Measurements from ENCODE around the gene NDN. TPM values are rescaled to one million over a fixed set of nuclear protein-coding genes. Genes with fewer than 3 reads are reported as not detected.

NDN gene
- total RNA-seq, 2 experiments from 2014 or later, result 1.2 to 1.9 TPM

- Mint-ChIP-seq H3K27me3 (no peaks in the 10 kb centered on the region), H3K4me1 (no peaks in the 10 kb centered on the region), H3K4me3 (no peak overlapping the region), H3K27ac (no peak overlapping the region), H3K36me3 (ENCODE audit: low read depth) (no peaks in the 10 kb centered on the region), H3K9me3 (ENCODE audit: low read depth) (no peaks in the 10 kb centered on the region)
- intact Hi-C loops (cut with DNase I, micrococcal nuclease), result no loop called here
- ChIA-PET CTCF (no interaction called here), POLR2A (no interaction called here)
- ATAC-seq (no peak), DNase-seq (no peak)
Observed at GRCh38 chr15:23663232-23663631, 23.9 kb downstream of the NDN start.

- intact Hi-C loops (cut with DNase I, micrococcal nuclease), result loop anchor here in 1 of 2 experiments (5.0 kb wide), 1 partner anchor 1853 kb away; no protein-coding TSS in a partner anchor
Observed at GRCh38 chr15:23648920-23649515, 38.1 kb downstream of the NDN start.

GRCh38 chr15:23647421-23648370 is 39.4 kb downstream of the NDN start, which contains the start of gene MAGEL2:
Gene MAGEL2 (minus strand): TSS chr15:23647867. CDS start chr15:23647742, 125 bp downstream.
- Mint-ChIP-seq H3K36me3 (ENCODE audit: low read depth) (no peaks in the 10 kb centered on the region), H3K27ac (no peak within 1 kb of the TSS), H3K27me3 (peaks cover 8% of the 10 kb centered on the region), H3K9me3 (ENCODE audit: low read depth) (no peaks in the 10 kb centered on the region), H3K4me3 (no peak within 1 kb of the TSS), H3K4me1 (no peaks in the 10 kb centered on the region)
- DNase-seq (no peak), ATAC-seq (no peak)
- intact Hi-C loops (cut with DNase I, micrococcal nuclease), result loop anchor here in 1 of 2 experiments (5.0 kb wide), 1 partner anchor 1855 kb away; no protein-coding TSS in a partner anchor
- CTCF ChIA-PET, result no interaction called here
- POLR2A ChIA-PET, result no interaction called here

More at GRCh38 chr15:23648920-23649515, 38.1 kb downstream of the NDN start:
- peak; percentile 62 for DNase-seq
- POLR2A ChIA-PET, result no interaction called here
- peaks cover 8% of the 10 kb centered on the region for H3K27me3 Mint-ChIP-seq
- H3K36me3 Mint-ChIP-seq (ENCODE audit: low read depth), result no peaks in the 10 kb centered on the region
- no peak overlapping the region for H3K4me3 Mint-ChIP-seq
- no peaks in the 10 kb centered on the region for H3K4me1 Mint-ChIP-seq
- H3K9me3 Mint-ChIP-seq (ENCODE audit: low read depth), result no peaks in the 10 kb centered on the region
- ATAC-seq, result no peak
- no peak overlapping the region for H3K27ac Mint-ChIP-seq
- CTCF ChIA-PET, result interaction anchor here (0.5 kb wide), 1 partner anchor 1814 kb away, joined by 3 read pairs; no protein-coding TSS in a partner anchor

GRCh38 chr15:23647001-23647295 is 40.2 kb downstream of the NDN start:
- POLR2A ChIA-PET, result no interaction called here
- H3K36me3 Mint-ChIP-seq (ENCODE audit: low read depth), result no peaks in the 10 kb centered on the region
- H3K4me1 Mint-ChIP-seq, result no peaks in the 10 kb centered on the region
- H3K27ac Mint-ChIP-seq, result no peak overlapping the region
- intact Hi-C loops (cut with DNase I, micrococcal nuclease), result loop anchor here in 1 of 2 experiments (5.0 kb wide), 1 partner anchor 1855 kb away; no protein-coding TSS in a partner anchor
- no peaks in the 10 kb centered on the region for H3K9me3 Mint-ChIP-seq (ENCODE audit: low read depth)
- H3K27me3 Mint-ChIP-seq, result peaks cover 8% of the 10 kb centered on the region
- H3K4me3 Mint-ChIP-seq, result no peak overlapping the region
- DNase-seq (no peak), ATAC-seq (no peak)
- CTCF ChIA-PET, result no interaction called here

- POLR2A ChIA-PET, result no interaction called here
- Mint-ChIP-seq H3K27ac (no peak overlapping the region), H3K4me1 (no peaks in the 10 kb centered on the region), H3K9me3 (ENCODE audit: low read depth) (no peaks in the 10 kb centered on the region), H3K36me3 (ENCODE audit: low read depth) (no peaks in the 10 kb centered on the region), H3K4me3 (no peak overlapping the region), H3K27me3 (peaks cover 8% of the 10 kb centered on the region)
- CTCF ChIA-PET, result no interaction called here
- no peak for DNase-seq
- intact Hi-C loops (cut with DNase I, micrococcal nuclease), result loop anchor here in 1 of 2 experiments (5.0 kb wide), 1 partner anchor 1856 kb away; no protein-coding TSS in a partner anchor
- no peak for ATAC-seq
Observed at GRCh38 chr15:23646165-23647000, 40.7 kb downstream of the NDN start.

GRCh38 chr15:23645371-23646164 is 41.5 kb downstream of the NDN start:
- H3K36me3 Mint-ChIP-seq (ENCODE audit: low read depth), result no peaks in the 10 kb centered on the region
- intact Hi-C loops (cut with DNase I, micrococcal nuclease), result loop anchor here in 1 of 2 experiments (5.0 kb wide), 1 partner anchor 1857 kb away; no protein-coding TSS in a partner anchor
- H3K27me3 Mint-ChIP-seq, result peaks cover 8% of the 10 kb centered on the region
- ATAC-seq (no peak), DNase-seq (no peak)
- no peak overlapping the region for H3K27ac Mint-ChIP-seq
- POLR2A ChIA-PET, result no interaction called here
- CTCF ChIA-PET, result no interaction called here
- H3K4me3 Mint-ChIP-seq, result no peak overlapping the region
- H3K9me3 Mint-ChIP-seq (ENCODE audit: low read depth), result no peaks in the 10 kb centered on the region
- no peaks in the 10 kb centered on the region for H3K4me1 Mint-ChIP-seq

- H3K27ac Mint-ChIP-seq, result no peak overlapping the region
- H3K27me3 Mint-ChIP-seq, result peaks cover 8% of the 10 kb centered on the region
- intact Hi-C loops (cut with DNase I, micrococcal nuclease), result loop anchor here (5.0 kb wide), 3 partner anchors 212 to 1857 kb away; no protein-coding TSS in a partner anchor
- CTCF ChIA-PET, result no interaction called here
- no peaks in the 10 kb centered on the region for H3K36me3 Mint-ChIP-seq (ENCODE audit: low read depth)
- DNase-seq, result no peak
- no peak overlapping the region for H3K4me3 Mint-ChIP-seq
- H3K4me1 Mint-ChIP-seq, result no peaks in the 10 kb centered on the region
- POLR2A ChIA-PET, result no interaction called here
- no peaks in the 10 kb centered on the region for H3K9me3 Mint-ChIP-seq (ENCODE audit: low read depth)
- no peak for ATAC-seq
Observed at GRCh38 chr15:23644829-23645228, 42.3 kb downstream of the NDN start.

- ChIA-PET POLR2A (no interaction called here), CTCF (interaction anchor here (0.7 to 1.4 kb wide), 8 partner anchors 9 to 1859 kb away, joined by 3 to 8 read pairs (median 3); no protein-coding TSS in a partner anchor)
- no peak overlapping the region for H3K4me3 Mint-ChIP-seq
- H3K36me3 Mint-ChIP-seq (ENCODE audit: low read depth), result no peaks in the 10 kb centered on the region
- no peaks in the 10 kb centered on the region for H3K4me1 Mint-ChIP-seq
- ATAC-seq, result peak; percentile 53
- peaks cover 2% of the 10 kb centered on the region for H3K27me3 Mint-ChIP-seq
- intact Hi-C loops (cut with DNase I, micrococcal nuclease), result loop anchor here (1.0 to 5.0 kb wide), 4 partner anchors 215 to 1860 kb away; no protein-coding TSS in a partner anchor
- H3K9me3 Mint-ChIP-seq (ENCODE audit: low read depth), result no peaks in the 10 kb centered on the region
- DNase-seq, result peak; percentile 70
- H3K27ac Mint-ChIP-seq, result no peak overlapping the region
Observed at GRCh38 chr15:23642413-23643044, 44.6 kb downstream of the NDN start.

Measured in activated CD4-positive, alpha-beta T cell treated with anti-CD3 and anti-CD28 coated beads for 36 hours (primary cell).